ENCODE measurements around the gene SYMPK. TPM values are rescaled to one million over a fixed set of nuclear protein-coding genes. Genes with fewer than 3 reads are reported as not detected.

The SYMPK gene
- polyA plus RNA-seq, 1 of the 3 experiments (the other 2 are of a cell fraction): 92.7 TPM

GRCh38 chr19:45817725-45818301, 45.1 kb downstream of the SYMPK start:
- Histone ChIP-seq H3K9ac (no peak overlapping the region), H3K79me2 (ENCODE audit: insufficient read depth) (no peaks in the 10 kb centered on the region), H3K9me2 (no peaks in the 10 kb centered on the region), H3K36me3 (replicated peaks in 1 of 2; ENCODE audit: control insufficient read depth in 1 of 2, insufficient read depth in 2 of 2, low read length in 1 of 2) (peaks cover 6 to 13% of the 10 kb centered on the region in 2 experiments), H4K20me1 (ENCODE audit: insufficient read depth) (no peaks in the 10 kb centered on the region), H3K4me1 (ENCODE audit: control insufficient read depth in 1 of 2, insufficient read depth in 2 of 2, low read depth in 1 of 2, low read length in 1 of 2) (peaks cover 0 to 9% of the 10 kb centered on the region in 2 experiments; a peak in 1 of 4 replicates), H2AFZ (ENCODE audit: low read depth) (no peak overlapping the region), H3K4me2 (no peak overlapping the region), H3F3A (replicated peaks; ENCODE audit: insufficient read depth) (peaks cover 5% of the 10 kb centered on the region), H3K9me3 (no peaks in the 10 kb centered on the region), H3K27me3 (ENCODE audit: insufficient read depth) (no peaks in the 10 kb centered on the region), H3K27ac (ENCODE audit: low read depth in 2 of 2, low read length in 1 of 2) (0 out of 4 replicates have a peak overlapping the region, but pooled peaks of 1 of the 2 experiments have one; percentile 7), H3K4me3 (ENCODE audit: low read depth in 2 of 2, low read length in 1 of 2) (no peak overlapping the region)
- 72% methylated on average over 9 of the region's 19 CpGs for WGBS (ENCODE audit: low lambda C conversion rate)
- CTCF ChIA-PET: interaction anchor here (0.6 to 10.4 kb wide), 29 partner anchors 10 to 203 kb away, joined by 3 to 137 read pairs (median 6); partner anchors contain the start of genes FOXA3, IRF2BP1, MYPOP and SIX5
- TF ChIP-seq RAD21 (IDR thresholded peaks at IDR 0.05; ENCODE audit: low read length) (no peak), TAF1 (IDR thresholded peaks at IDR 0.05; ENCODE audit: borderline replicate concordance, low read depth, low read length) (no peak), ELF1 (IDR thresholded peaks at IDR 0.05) (no peak), USF1 (IDR thresholded peaks at IDR 0.05; ENCODE audit: borderline replicate concordance, low read depth) (no peak), SIN3A (IDR thresholded peaks at IDR 0.05; ENCODE audit: borderline replicate concordance, low read depth, low read length) (no peak), RFX5 (IDR thresholded peaks at IDR 0.05; ENCODE audit: low read length) (no peak), MEF2A (IDR thresholded peaks at IDR 0.05; ENCODE audit: borderline replicate concordance, low read depth) (no peak), GABPA (IDR thresholded peaks at IDR 0.05; ENCODE audit: low read depth) (no peak)
- TF ChIP-seq, protein P1, sequence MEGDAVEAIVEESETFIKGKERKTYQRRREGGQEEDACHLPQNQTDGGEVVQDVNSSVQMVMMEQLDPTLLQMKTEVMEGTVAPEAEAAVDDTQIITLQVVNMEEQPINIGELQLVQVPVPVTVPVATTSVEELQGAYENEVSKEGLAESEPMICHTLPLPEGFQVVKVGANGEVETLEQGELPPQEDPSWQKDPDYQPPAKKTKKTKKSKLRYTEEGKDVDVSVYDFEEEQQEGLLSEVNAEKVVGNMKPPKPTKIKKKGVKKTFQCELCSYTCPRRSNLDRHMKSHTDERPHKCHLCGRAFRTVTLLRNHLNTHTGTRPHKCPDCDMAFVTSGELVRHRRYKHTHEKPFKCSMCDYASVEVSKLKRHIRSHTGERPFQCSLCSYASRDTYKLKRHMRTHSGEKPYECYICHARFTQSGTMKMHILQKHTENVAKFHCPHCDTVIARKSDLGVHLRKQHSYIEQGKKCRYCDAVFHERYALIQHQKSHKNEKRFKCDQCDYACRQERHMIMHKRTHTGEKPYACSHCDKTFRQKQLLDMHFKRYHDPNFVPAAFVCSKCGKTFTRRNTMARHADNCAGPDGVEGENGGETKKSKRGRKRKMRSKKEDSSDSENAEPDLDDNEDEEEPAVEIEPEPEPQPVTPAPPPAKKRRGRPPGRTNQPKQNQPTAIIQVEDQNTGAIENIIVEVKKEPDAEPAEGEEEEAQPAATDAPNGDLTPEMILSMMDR (IDR thresholded peaks at IDR 0.05): no peak
- POLR2A ChIA-PET: interaction anchor here (1.3 to 1.5 kb wide), 2 partner anchors 8 to 12 kb away, joined by 3 to 9 read pairs; no protein-coding TSS in a partner anchor
- DNase-seq: peak; percentile 58

DNA sequence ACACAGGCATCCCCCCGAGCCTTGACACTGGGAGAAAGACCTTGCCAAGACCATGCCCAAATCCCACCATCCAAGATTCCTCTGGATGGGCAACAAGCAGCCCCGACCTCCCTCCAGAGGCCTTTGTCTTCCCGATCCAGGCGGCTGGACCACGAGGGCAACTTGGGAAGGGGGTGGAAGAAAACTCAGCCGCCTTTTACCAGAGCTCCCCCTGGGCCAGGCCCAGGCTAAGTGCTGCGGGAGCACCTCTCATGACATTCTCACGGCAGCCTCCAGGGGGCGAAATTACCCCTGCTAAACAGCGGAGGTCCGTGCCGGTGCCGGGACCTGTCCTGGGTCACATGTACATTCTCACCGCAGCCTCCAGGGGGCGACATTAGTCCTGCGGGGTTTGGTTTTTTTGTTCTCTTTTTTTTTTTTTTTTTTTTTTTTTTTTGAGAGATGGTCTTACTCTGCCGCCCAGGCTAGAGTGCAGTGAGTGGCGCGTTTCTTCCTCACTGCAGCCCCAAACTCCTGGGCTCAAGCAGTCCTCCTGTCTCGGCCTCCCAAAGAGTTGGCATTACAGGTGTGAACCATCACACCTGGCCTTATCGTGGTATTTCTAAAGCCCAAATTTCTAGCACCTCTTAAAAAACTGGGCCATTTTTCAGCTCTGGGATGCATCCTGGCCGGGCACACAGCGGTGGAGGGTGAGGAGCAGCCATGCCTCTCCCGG, 45.8 kb downstream of the SYMPK start:
- Histone ChIP-seq H3K36me3 (replicated peaks in 1 of 2; ENCODE audit: control insufficient read depth in 1 of 2, insufficient read depth in 2 of 2, low read length in 1 of 2) (peaks cover 6 to 13% of the 10 kb centered on the region in 2 experiments), H3F3A (replicated peaks; ENCODE audit: insufficient read depth) (peaks cover 7% of the 10 kb centered on the region), H3K27ac (ENCODE audit: low read depth in 2 of 2, low read length in 1 of 2) (no peak overlapping the region; a peak in 1 of 4 replicates), H3K79me2 (ENCODE audit: insufficient read depth) (no peaks in the 10 kb centered on the region), H3K9ac (no peak overlapping the region), H3K9me3 (no peaks in the 10 kb centered on the region), H3K4me3 (ENCODE audit: low read depth in 2 of 2, low read length in 1 of 2) (peak overlapping the region in 1 of 2 experiments; percentile 58; a peak in 1 of 4 replicates), H2AFZ (ENCODE audit: low read depth) (no peak overlapping the region), H3K27me3 (ENCODE audit: insufficient read depth) (no peaks in the 10 kb centered on the region), H4K20me1 (ENCODE audit: insufficient read depth) (no peaks in the 10 kb centered on the region), H3K4me2 (no peak overlapping the region), H3K4me1 (ENCODE audit: control insufficient read depth in 1 of 2, insufficient read depth in 2 of 2, low read depth in 1 of 2, low read length in 1 of 2) (peaks cover 0 to 9% of the 10 kb centered on the region in 2 experiments; a peak in 1 of 4 replicates), H3K9me2 (no peaks in the 10 kb centered on the region)
- ChIA-PET CTCF (interaction anchor here (0.6 to 10.4 kb wide), 54 partner anchors 9 to 372 kb away, joined by 3 to 137 read pairs (median 4); partner anchors contain the start of genes DMPK, DMWD, FOXA3 and IRF2BP1), POLR2A (interaction anchor here (1.0 to 1.5 kb wide), 4 partner anchors 9 to 65 kb away, joined by 3 to 9 read pairs (median 4); no protein-coding TSS in a partner anchor)
- 16% methylated on average over 17 of the region's 24 CpGs for WGBS (ENCODE audit: low lambda C conversion rate)
- peak; percentile 99 for DNase-seq
- TF ChIP-seq FOSL2 (IDR thresholded peaks at IDR 0.05; ENCODE audit: borderline replicate concordance, low read depth) (peak; percentile 10; the same call in 1 of the 2 replicates), YY1 (IDR thresholded peaks at IDR 0.05; ENCODE audit: low read depth) (no peak), SIN3A (IDR thresholded peaks at IDR 0.05; ENCODE audit: borderline replicate concordance, low read depth, low read length) (peak; percentile 56; the same call in 1 of the 2 replicates), FOXJ3 (CRISPR knock-in tag; IDR thresholded peaks at IDR 0.05) (no peak), MEF2A (IDR thresholded peaks at IDR 0.05; ENCODE audit: borderline replicate concordance, low read depth) (no peak), POLR2AphosphoS5 (IDR thresholded peaks at IDR 0.05; ENCODE audit: low read depth, low read length) (no peak; the same call in 1 of the 2 replicates), CHD2 (IDR thresholded peaks at IDR 0.05; ENCODE audit: low read length, partially characterized antibody) (no peak), PBX3 (IDR thresholded peaks at IDR 0.05) (no peak), EZH2phosphoT487 (IDR thresholded peaks at IDR 0.05; ENCODE audit: borderline replicate concordance, low read depth) (no peak), JUND (IDR thresholded peaks at IDR 0.05) (no peak), TAF1 (IDR thresholded peaks at IDR 0.05; ENCODE audit: borderline replicate concordance, low read depth, low read length) (no peak), MXI1 (IDR thresholded peaks at IDR 0.05; ENCODE audit: low read depth, low read length) (peak; percentile 89), RFX5 (IDR thresholded peaks at IDR 0.05; ENCODE audit: low read length) (peak; percentile 59; the same call in 1 of the 2 replicates)
- TF ChIP-seq, protein P2, sequence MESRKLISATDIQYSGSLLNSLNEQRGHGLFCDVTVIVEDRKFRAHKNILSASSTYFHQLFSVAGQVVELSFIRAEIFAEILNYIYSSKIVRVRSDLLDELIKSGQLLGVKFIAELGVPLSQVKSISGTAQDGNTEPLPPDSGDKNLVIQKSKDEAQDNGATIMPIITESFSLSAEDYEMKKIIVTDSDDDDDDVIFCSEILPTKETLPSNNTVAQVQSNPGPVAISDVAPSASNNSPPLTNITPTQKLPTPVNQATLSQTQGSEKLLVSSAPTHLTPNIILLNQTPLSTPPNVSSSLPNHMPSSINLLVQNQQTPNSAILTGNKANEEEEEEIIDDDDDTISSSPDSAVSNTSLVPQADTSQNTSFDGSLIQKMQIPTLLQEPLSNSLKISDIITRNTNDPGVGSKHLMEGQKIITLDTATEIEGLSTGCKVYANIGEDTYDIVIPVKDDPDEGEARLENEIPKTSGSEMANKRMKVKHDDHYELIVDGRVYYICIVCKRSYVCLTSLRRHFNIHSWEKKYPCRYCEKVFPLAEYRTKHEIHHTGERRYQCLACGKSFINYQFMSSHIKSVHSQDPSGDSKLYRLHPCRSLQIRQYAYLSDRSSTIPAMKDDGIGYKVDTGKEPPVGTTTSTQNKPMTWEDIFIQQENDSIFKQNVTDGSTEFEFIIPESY (IDR thresholded peaks at IDR 0.05; ENCODE audit: borderline replicate concordance, low read depth): no peak

Data from SK-N-SH (cell line).